Neuronal stem cell (in vitro differentiated cells): ENCODE measurements around the gene KISS1.

Experiments
- DNase-seq: peaks from one replicate; pipeline ENCODE4 v3.0.0-alpha.2; 2013; ENCODE audit warnings: low spot score
- H2AFZ ChIP-seq: one replicate; pipeline ENCODE4 v1.6.1; 2013; ENCODE audit warnings: mild to moderate bottlenecking, low read length, inconsistent platforms
- H2AK5ac ChIP-seq: 2 replicates; pipeline ENCODE4 v1.6.1; 2013; ENCODE audit warnings: low read depth, mild to moderate bottlenecking, inconsistent platforms, low read length, moderate library complexity, mixed read lengths
- H2BK120ac ChIP-seq: 2 replicates; pipeline ENCODE4 v1.6.1; 2013; ENCODE audit warnings: low read depth, mild to moderate bottlenecking, inconsistent platforms, low read length, moderate library complexity, mixed read lengths
- H2BK12ac ChIP-seq: one replicate; pipeline ENCODE4 v1.6.1; 2013; ENCODE audit warnings: low read length, inconsistent platforms
- H2BK15ac ChIP-seq: 2 replicates; pipeline ENCODE4 v1.6.1; 2013; ENCODE audit warnings: mild to moderate bottlenecking, low read length, inconsistent platforms, mixed read lengths
- H2BK5ac ChIP-seq: one replicate; pipeline ENCODE4 v1.6.1; 2013; ENCODE audit warnings: inconsistent platforms, mild to moderate bottlenecking, low read length, moderate library complexity
- H3K14ac ChIP-seq: one replicate; pipeline ENCODE4 v1.6.1; 2013; ENCODE audit warnings: low read length, inconsistent platforms
- H3K18ac ChIP-seq: 2 replicates; pipeline ENCODE4 v1.6.1; 2013; ENCODE audit warnings: low read length, inconsistent platforms
- H3K23ac ChIP-seq: 2 replicates; pipeline ENCODE4 v1.6.1; 2013; ENCODE audit warnings: low read depth, mild to moderate bottlenecking, mixed read lengths, low read length, inconsistent platforms; ENCODE audit not compliant: poor library complexity
- H3K27ac ChIP-seq: replicated peaks from 3 replicates; pipeline ENCODE4 v1.5.1; 2013; ENCODE audit warnings: low read length, inconsistent platforms
- H3K27me3 ChIP-seq, 3 experiments: 2 replicates each; pipeline ENCODE4 v1.6.1; 2013; ENCODE audit warnings: low read length in 3 of 3, mild to moderate bottlenecking in 2 of 3, inconsistent platforms in 1 of 3, low read depth in 1 of 3, mixed read lengths in 1 of 3, moderate library complexity in 1 of 3; ENCODE audit not compliant: control insufficient read depth in 3 of 3, insufficient read depth in 3 of 3
- H3K36me3 ChIP-seq, 2 donors: replicated peaks in 1 of 2; 2 replicates each; pipeline ENCODE4 v1.6.1; 2013; ENCODE audit warnings: low read length in 2 of 2; ENCODE audit not compliant: control insufficient read depth in 2 of 2, insufficient read depth in 2 of 2
- H3K4ac ChIP-seq: 2 replicates; pipeline ENCODE4 v1.6.1; 2013; ENCODE audit warnings: inconsistent platforms, mild to moderate bottlenecking, low read length, moderate library complexity
- H3K4me1 ChIP-seq, 2 donors: 1 replicate in 1 of 2; 2 replicates in 1 of 2; pipeline ENCODE4 v1.6.1; 2013; ENCODE audit warnings: low read length in 2 of 2, low read depth in 1 of 2; ENCODE audit not compliant: control insufficient read depth in 2 of 2, insufficient read depth in 1 of 2
- H3K4me2 ChIP-seq: one replicate; pipeline ENCODE4 v1.6.1; 2013; ENCODE audit warnings: mild to moderate bottlenecking, low read length, inconsistent platforms; ENCODE audit not compliant: insufficient read depth, poor library complexity, severe bottlenecking
- H3K4me3 ChIP-seq, 2 donors: 2 replicates each; pipeline ENCODE4 v1.5.1; 2013; ENCODE audit warnings: low read length in 2 of 2, mild to moderate bottlenecking in 2 of 2, inconsistent platforms in 1 of 2, moderate library complexity in 1 of 2
- H3K79me1 ChIP-seq: one replicate; pipeline ENCODE4 v1.6.1; 2013; ENCODE audit warnings: low read depth, mild to moderate bottlenecking, inconsistent platforms, low read length, moderate library complexity
- H3K9ac ChIP-seq: one replicate; pipeline ENCODE4 v1.6.1; 2013; ENCODE audit warnings: mild to moderate bottlenecking, low read depth, low read length, inconsistent platforms; ENCODE audit not compliant: poor library complexity
- H3K9me3 ChIP-seq, 2 donors: replicated peaks in 1 of 2; 2 replicates each; pipeline versions ENCODE3 to v1.6.1; 2013; ENCODE audit warnings: low read length in 2 of 2, mild to moderate bottlenecking in 2 of 2, inconsistent platforms in 1 of 2, low read depth in 1 of 2, mixed read lengths in 1 of 2, moderate library complexity in 1 of 2; ENCODE audit not compliant: control insufficient read depth in 2 of 2, insufficient read depth in 1 of 2
- H4K8ac ChIP-seq: one replicate; pipeline ENCODE4 v1.6.1; 2013; ENCODE audit warnings: low read depth, mild to moderate bottlenecking, inconsistent platforms, low read length, moderate library complexity
- H4K91ac ChIP-seq: one replicate; pipeline ENCODE4 v1.6.1; 2013; ENCODE audit warnings: low read length, low read depth, mild to moderate bottlenecking, inconsistent platforms; ENCODE audit not compliant: poor library complexity
- WGBS, 2 donors: extraction: QIAGEN DNeasy Blood & Tissue Kit; methylation state at CpG; one replicate each; pipeline ENCODE4 v1.1.7; 2013; ENCODE audit warnings: missing lambda C conversion rate in 2 of 2, mixed read lengths in 1 of 2; ENCODE audit not compliant: insufficient read length in 2 of 2, insufficient replicate concordance in 1 of 2; ENCODE audit errors: extremely low coverage in 2 of 2; 5-methylcytosine and 5-hydroxymethylcytosine counted together

KISS1 gene

GRCh38 chr1:204206121-204206520 is 9.8 kb upstream of the KISS1 start:
- no peak overlapping the region for H3K18ac ChIP-seq
- DNase-seq = no peak
- H3K9me3 ChIP-seq = no peaks in the 10 kb centered on the region
- H3K23ac ChIP-seq = no peak overlapping the region
- no peak overlapping the region for H2BK120ac ChIP-seq
- H2BK12ac ChIP-seq = no peak overlapping the region
- H3K4me3 ChIP-seq = no peak overlapping the region
- no peak overlapping the region for H3K4ac ChIP-seq
- H3K27ac ChIP-seq = no peak overlapping the region
- H3K4me2 ChIP-seq = no peak overlapping the region
- no peak overlapping the region for H2AK5ac ChIP-seq
- peaks cover 0 to 62% (median 0%) of the 10 kb centered on the region in 3 experiments for H3K27me3 ChIP-seq
- H2BK5ac ChIP-seq = no peak overlapping the region
- no peak overlapping the region for H4K91ac ChIP-seq
- H3K36me3 ChIP-seq = no peaks in the 10 kb centered on the region
- no peak overlapping the region for H3K14ac ChIP-seq
- H3K4me1 ChIP-seq = peaks cover 0 to 2% of the 10 kb centered on the region in 2 donors
- no peaks in the 10 kb centered on the region for H3K79me1 ChIP-seq
- H2AFZ ChIP-seq = no peak overlapping the region
- H4K8ac ChIP-seq = no peak overlapping the region
- WGBS, 2 donors = no CpG with 5 or more reads among the region's 2 CpGs
- H2BK15ac ChIP-seq = no peak overlapping the region
- H3K9ac ChIP-seq = no peak overlapping the region

- Histone ChIP-seq H4K8ac (no peak overlapping the region), H3K23ac (no peak overlapping the region), H2BK5ac (no peak overlapping the region), H3K27ac (no peak overlapping the region), H3K27me3 (peaks cover 0 to 68% (median 0%) of the 10 kb centered on the region in 3 experiments), H2BK120ac (no peak overlapping the region), H3K9me3 (no peaks in the 10 kb centered on the region), H2AK5ac (no peak overlapping the region), H3K36me3 (no peaks in the 10 kb centered on the region), H3K4me1 (peaks cover 0 to 2% of the 10 kb centered on the region in 2 donors), H3K14ac (no peak overlapping the region), H2BK12ac (no peak overlapping the region), H3K9ac (no peak overlapping the region), H3K4me3 (no peak overlapping the region), H3K4me2 (no peak overlapping the region), H4K91ac (no peak overlapping the region), H3K4ac (no peak overlapping the region), H2AFZ (no peak overlapping the region), H2BK15ac (no peak overlapping the region), H3K79me1 (no peaks in the 10 kb centered on the region), H3K18ac (no peak overlapping the region)
- DNase-seq = no peak
Observed at GRCh38 chr1:204205486-204205885, 9.2 kb upstream of the KISS1 start.

- no CpG with 5 or more reads among the region's 2 CpGs for WGBS, 2 donors
- Histone ChIP-seq H2AK5ac (no peak overlapping the region), H3K27ac (no peak overlapping the region), H3K79me1 (no peaks in the 10 kb centered on the region), H4K8ac (no peak overlapping the region), H3K23ac (no peak overlapping the region), H3K27me3 (peaks cover 0 to 69% (median 0%) of the 10 kb centered on the region in 3 experiments), H2BK15ac (no peak overlapping the region), H3K18ac (no peak overlapping the region), H3K9me3 (no peaks in the 10 kb centered on the region), H3K4me1 (peaks cover 0 to 2% of the 10 kb centered on the region in 2 donors), H3K36me3 (no peaks in the 10 kb centered on the region), H2AFZ (no peak overlapping the region), H2BK120ac (no peak overlapping the region), H3K4ac (no peak overlapping the region), H2BK12ac (no peak overlapping the region), H3K4me2 (no peak overlapping the region), H3K4me3 (no peak overlapping the region), H3K14ac (no peak overlapping the region), H4K91ac (no peak overlapping the region), H2BK5ac (no peak overlapping the region), H3K9ac (no peak overlapping the region)
- no peak for DNase-seq
Observed at GRCh38 chr1:204204944-204205343, 8.7 kb upstream of the KISS1 start.

- H3K14ac ChIP-seq = no peak overlapping the region
- peaks cover 0 to 2% of the 10 kb centered on the region in 2 donors for H3K4me1 ChIP-seq
- WGBS, 2 donors = no CpG with 5 or more reads among the region's 5 CpGs
- H3K18ac ChIP-seq = no peak overlapping the region
- no peak for DNase-seq
- no peak overlapping the region for H4K91ac ChIP-seq
- no peak overlapping the region for H2AFZ ChIP-seq
- H2BK15ac ChIP-seq = no peak overlapping the region
- H3K23ac ChIP-seq = no peak overlapping the region
- no peaks in the 10 kb centered on the region for H3K9me3 ChIP-seq
- no peak overlapping the region for H3K4ac ChIP-seq
- H3K4me2 ChIP-seq = no peak overlapping the region
- no peaks in the 10 kb centered on the region for H3K36me3 ChIP-seq
- H3K27me3 ChIP-seq = peaks cover 0 to 80% (median 0%) of the 10 kb centered on the region in 3 experiments
- no peaks in the 10 kb centered on the region for H3K79me1 ChIP-seq
- H4K8ac ChIP-seq = no peak overlapping the region
- H2BK5ac ChIP-seq = no peak overlapping the region
- no peak overlapping the region for H2AK5ac ChIP-seq
- H3K4me3 ChIP-seq = no peak overlapping the region
- no peak overlapping the region for H3K27ac ChIP-seq
- no peak overlapping the region for H2BK120ac ChIP-seq
- no peak overlapping the region for H2BK12ac ChIP-seq
- no peak overlapping the region for H3K9ac ChIP-seq
Observed at GRCh38 chr1:204203206-204203767, 7.0 kb upstream of the KISS1 start.
